ENCODE data around the gene ZC3H15. TPM values are rescaled to one million over a fixed set of nuclear protein-coding genes. Genes with fewer than 3 reads are reported as not detected.

ZC3H15 gene
- total RNA-seq, 1 experiment from 2014 or later = 98.1 TPM

- Histone ChIP-seq H3K36me3 (ENCODE audit: control insufficient read depth, insufficient read depth, low read length) (no peaks in the 10 kb centered on the region), H3K27me3 (replicated peaks; ENCODE audit: control insufficient read depth, insufficient read depth, low read length) (no peaks in the 10 kb centered on the region), H3K4me1 (peaks cover 11% of the 10 kb centered on the region), H3K9me3 (no peaks in the 10 kb centered on the region), H3K4me3 (ENCODE audit: low read depth, low read length) (no peak overlapping the region)
- POLR2A ChIA-PET = no interaction called here
- H3K27ac Mint-ChIP-seq (ENCODE audit: unreplicated experiment) = no peak overlapping the region
- no peaks in the 10 kb centered on the region for H3K27me3 Mint-ChIP-seq (ENCODE audit: insufficient read depth, unreplicated experiment)
- CTCF ChIA-PET = no interaction called here
- no peak overlapping the region for H3K4me3 Mint-ChIP-seq (ENCODE audit: unreplicated experiment)
- H3K4me1 Mint-ChIP-seq (ENCODE audit: low read depth, unreplicated experiment) = peaks cover 4% of the 10 kb centered on the region
- no peak for TF ChIP-seq CTCF (IDR thresholded peaks at IDR 0.05; ENCODE audit: insufficient read depth in 1 of 2, low read depth in 1 of 2, low read length in 1 of 2, severe bottlenecking in 1 of 2, unreplicated experiment in 1 of 2)
- H3K9me3 Mint-ChIP-seq (ENCODE audit: unreplicated experiment) = no peaks in the 10 kb centered on the region
- intact Hi-C loops (cut with micrococcal nuclease; ENCODE audit: unreplicated experiment) = no loop called here
- H3K36me3 Mint-ChIP-seq (ENCODE audit: insufficient read depth, unreplicated experiment) = no peaks in the 10 kb centered on the region
- DNase-seq = no peak
- no TSS peak for BruUV-seq (replicated peaks)
Measured at GRCh38 chr2:186445506-186445905, 40.6 kb upstream of the ZC3H15 start.

- H3K4me1 Mint-ChIP-seq (ENCODE audit: low read depth, unreplicated experiment) = peaks cover 3% of the 10 kb centered on the region
- H3K4me1 ChIP-seq = no peaks in the 10 kb centered on the region
- H3K27me3 ChIP-seq (replicated peaks; ENCODE audit: control insufficient read depth, insufficient read depth, low read length) = no peaks in the 10 kb centered on the region
- no peak for DNase-seq
- no TSS peak for BruUV-seq (replicated peaks)
- no peak overlapping the region for H3K4me3 ChIP-seq (ENCODE audit: low read depth, low read length)
- no peaks in the 10 kb centered on the region for H3K9me3 ChIP-seq
- no peaks in the 10 kb centered on the region for H3K9me3 Mint-ChIP-seq (ENCODE audit: unreplicated experiment)
- H3K36me3 Mint-ChIP-seq (ENCODE audit: insufficient read depth, unreplicated experiment) = no peaks in the 10 kb centered on the region
- H3K4me3 Mint-ChIP-seq (ENCODE audit: unreplicated experiment) = no peak overlapping the region
- no peaks in the 10 kb centered on the region for H3K36me3 ChIP-seq (ENCODE audit: control insufficient read depth, insufficient read depth, low read length)
- H3K27ac Mint-ChIP-seq (ENCODE audit: unreplicated experiment) = no peak overlapping the region
- no peaks in the 10 kb centered on the region for H3K27me3 Mint-ChIP-seq (ENCODE audit: insufficient read depth, unreplicated experiment)
- no peak for TF ChIP-seq CTCF (IDR thresholded peaks at IDR 0.05; ENCODE audit: insufficient read depth in 1 of 2, low read depth in 1 of 2, low read length in 1 of 2, severe bottlenecking in 1 of 2, unreplicated experiment in 1 of 2)
- CTCF ChIA-PET = no interaction called here
- POLR2A ChIA-PET = no interaction called here
- intact Hi-C loops (cut with micrococcal nuclease; ENCODE audit: unreplicated experiment) = loop anchor here (10.0 kb wide), 1 partner anchor 931 kb away; no protein-coding TSS in a partner anchor
Measured at GRCh38 chr2:186455613-186456012, 30.4 kb upstream of the ZC3H15 start.

GRCh38 chr2:186456941-186457340 is 29.1 kb upstream of the ZC3H15 start:
- Mint-ChIP-seq H3K36me3 (ENCODE audit: insufficient read depth, unreplicated experiment) (no peaks in the 10 kb centered on the region), H3K27me3 (ENCODE audit: insufficient read depth, unreplicated experiment) (no peaks in the 10 kb centered on the region), H3K4me1 (ENCODE audit: low read depth, unreplicated experiment) (peaks cover 5% of the 10 kb centered on the region), H3K4me3 (ENCODE audit: unreplicated experiment) (no peak overlapping the region), H3K9me3 (ENCODE audit: unreplicated experiment) (no peaks in the 10 kb centered on the region), H3K27ac (ENCODE audit: unreplicated experiment) (no peak overlapping the region)
- intact Hi-C loops (cut with micrococcal nuclease; ENCODE audit: unreplicated experiment) = loop anchor here (10.0 kb wide), 1 partner anchor 932 kb away; no protein-coding TSS in a partner anchor
- Histone ChIP-seq H3K36me3 (ENCODE audit: control insufficient read depth, insufficient read depth, low read length) (no peaks in the 10 kb centered on the region), H3K4me3 (ENCODE audit: low read depth, low read length) (no peak overlapping the region), H3K27me3 (replicated peaks; ENCODE audit: control insufficient read depth, insufficient read depth, low read length) (no peaks in the 10 kb centered on the region), H3K4me1 (no peaks in the 10 kb centered on the region), H3K9me3 (no peaks in the 10 kb centered on the region)
- POLR2A ChIA-PET = no interaction called here
- BruUV-seq (replicated peaks) = no TSS peak
- no peak for TF ChIP-seq CTCF (IDR thresholded peaks at IDR 0.05; ENCODE audit: insufficient read depth in 1 of 2, low read depth in 1 of 2, low read length in 1 of 2, severe bottlenecking in 1 of 2, unreplicated experiment in 1 of 2)
- CTCF ChIA-PET = no interaction called here
- DNase-seq = no peak
